Left lung (tissue), 10 donors: Measurements from ENCODE around the gene INPP5D. TPM values are rescaled to one million over a fixed set of nuclear protein-coding genes. Genes with fewer than 3 reads are reported as not detected.
"Not testable (repeated sequence)": the region's sequence is repeated elsewhere in the genome, so short reads cannot be mapped to it uniquely, and the experiment has no call there.

Experiments
- ATAC-seq: fragments of 200-7000 bp; cut with Tn5 transposase; one replicate; pipeline ENCODE4 v1.9.1; 2020; ENCODE audit warnings: moderate library complexity
- DNase-seq, 4 donors: peaks; one replicate each; pipeline ENCODE4 v3.0.0-alpha.2; 2013 to 2020
- H3K27ac ChIP-seq, 2 donors: fragments of 200-600 bp; sonication (generic) in 1 of 2; one replicate each; pipeline versions ENCODE4 v1.5.0 to v1.8.0; 2020 to 2021
- H3K27me3 ChIP-seq, 2 donors: fragments of 200-600 bp; sonication (generic) in 1 of 2; one replicate each; pipeline versions ENCODE4 v1.5.0 to v1.8.0; 2020 to 2021
- H3K36me3 ChIP-seq, 2 donors: fragments of 200-600 bp; sonication (generic) in 1 of 2; one replicate each; pipeline versions ENCODE4 v1.5.0 to v1.8.0; 2020 to 2021
- H3K4me1 ChIP-seq, 2 donors: fragments of 200-600 bp; one replicate each; pipeline ENCODE4 v1.8.0; 2021
- H3K4me3 ChIP-seq, 2 donors: fragments of 200-600 bp; sonication (generic) in 1 of 2; one replicate each; pipeline versions ENCODE4 v1.5.0 to v1.8.0; 2020 to 2021; ENCODE audit warnings: mild to moderate bottlenecking in 1 of 2
- H3K9me3 ChIP-seq, 2 donors: fragments of 200-600 bp; sonication (generic) in 1 of 2; one replicate each; pipeline versions ENCODE4 v1.5.0 to v1.8.0; 2020 to 2021
- intact Hi-C, 2 donors: fragments of 100-400 bp; cut with DNase I; formaldehyde crosslinking; loops; one replicate each; pipeline versions ENCODE4 v1.11.2 to v1.14.2; 2022
- polyA plus RNA-seq, 6 donors: library from polyadenylated mRNA; unstranded; fragments of 120-200 nt; gene quantifications; one replicate each; pipeline ENCODE4 v1.2.1, GENCODE V29; 2013; ENCODE audit not compliant: insufficient read length in 6 of 6
- total RNA-seq, 2 donors: library from RNA; stranded (reverse); fragmentation: NEBNext Ultra II Directional; extraction: Animal tissue kit (Norgen Biotek cat#: 25700); gene quantifications; one replicate each; pipeline ENCODE4 v1.2.1, GENCODE V29; 2021
- TF ChIP-seq, protein P1 (sequence below), 2 donors: fragments of 200-600 bp; sonication (generic) in 1 of 2; IDR thresholded peaks; one replicate each; pipeline versions ENCODE4 v1.5.0 to v1.8.0; 2021; ENCODE audit warnings: antibody characterized with exemption in 2 of 2
- donor health status: DM: no; HTN: yes; CAD: no.
- donor health status: DM: no; HTN: no; CAD: no.

Gene INPP5D
- total and polyA plus RNA-seq, 8 donors = 10.8 to 40.5 (median 15.0) TPM

GRCh38 chr2:233147829-233148167, 87.7 kb downstream of the INPP5D start:
- Histone ChIP-seq H3K4me3 (no peak overlapping the region), H3K27ac (no peak overlapping the region), H3K36me3 (peaks cover 0 to 89% of the 10 kb centered on the region in 2 donors), H3K4me1 (peaks cover 0 to 2% of the 10 kb centered on the region in 2 donors), H3K9me3 (no peaks in the 10 kb centered on the region), H3K27me3 (no peaks in the 10 kb centered on the region)
- intact Hi-C loops = no loop called here
- no peak for ATAC-seq
- TF ChIP-seq, protein P1, sequence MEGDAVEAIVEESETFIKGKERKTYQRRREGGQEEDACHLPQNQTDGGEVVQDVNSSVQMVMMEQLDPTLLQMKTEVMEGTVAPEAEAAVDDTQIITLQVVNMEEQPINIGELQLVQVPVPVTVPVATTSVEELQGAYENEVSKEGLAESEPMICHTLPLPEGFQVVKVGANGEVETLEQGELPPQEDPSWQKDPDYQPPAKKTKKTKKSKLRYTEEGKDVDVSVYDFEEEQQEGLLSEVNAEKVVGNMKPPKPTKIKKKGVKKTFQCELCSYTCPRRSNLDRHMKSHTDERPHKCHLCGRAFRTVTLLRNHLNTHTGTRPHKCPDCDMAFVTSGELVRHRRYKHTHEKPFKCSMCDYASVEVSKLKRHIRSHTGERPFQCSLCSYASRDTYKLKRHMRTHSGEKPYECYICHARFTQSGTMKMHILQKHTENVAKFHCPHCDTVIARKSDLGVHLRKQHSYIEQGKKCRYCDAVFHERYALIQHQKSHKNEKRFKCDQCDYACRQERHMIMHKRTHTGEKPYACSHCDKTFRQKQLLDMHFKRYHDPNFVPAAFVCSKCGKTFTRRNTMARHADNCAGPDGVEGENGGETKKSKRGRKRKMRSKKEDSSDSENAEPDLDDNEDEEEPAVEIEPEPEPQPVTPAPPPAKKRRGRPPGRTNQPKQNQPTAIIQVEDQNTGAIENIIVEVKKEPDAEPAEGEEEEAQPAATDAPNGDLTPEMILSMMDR (IDR thresholded peaks at IDR 0.05) = no peak
- DNase-seq = no peak

DNA sequence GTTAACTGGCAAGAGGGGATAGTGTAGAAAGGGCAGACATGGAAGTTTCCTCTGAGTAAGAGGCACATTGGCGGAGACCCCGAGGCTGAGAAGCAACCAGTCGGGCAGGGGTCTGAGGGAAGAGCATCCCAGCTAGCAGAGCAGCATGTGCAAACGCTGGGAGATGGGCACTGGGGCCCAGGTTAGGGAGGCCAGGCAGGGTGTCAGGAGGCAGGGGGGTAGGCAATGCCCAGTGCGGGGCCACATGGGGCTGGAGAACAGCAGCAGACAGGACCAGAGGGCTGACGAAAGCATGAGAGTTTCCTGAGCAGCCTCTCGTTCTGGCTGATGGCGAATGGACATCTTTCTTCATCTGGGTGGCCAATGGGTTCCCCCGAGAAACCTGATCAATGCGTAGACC, 88.2 kb downstream of the INPP5D start:
- TF ChIP-seq, protein P1 (IDR thresholded peaks at IDR 0.05) = no peak
- H3K36me3 ChIP-seq = peaks cover 0 to 85% of the 10 kb centered on the region in 2 donors
- ATAC-seq (no peak), DNase-seq (no peak)
- no peaks in the 10 kb centered on the region for H3K4me1 ChIP-seq
- no peaks in the 10 kb centered on the region for H3K27me3 ChIP-seq
- intact Hi-C loops = no loop called here
- no peak overlapping the region for H3K4me3 ChIP-seq
- H3K27ac ChIP-seq = no peak overlapping the region
- no peaks in the 10 kb centered on the region for H3K9me3 ChIP-seq

DNA sequence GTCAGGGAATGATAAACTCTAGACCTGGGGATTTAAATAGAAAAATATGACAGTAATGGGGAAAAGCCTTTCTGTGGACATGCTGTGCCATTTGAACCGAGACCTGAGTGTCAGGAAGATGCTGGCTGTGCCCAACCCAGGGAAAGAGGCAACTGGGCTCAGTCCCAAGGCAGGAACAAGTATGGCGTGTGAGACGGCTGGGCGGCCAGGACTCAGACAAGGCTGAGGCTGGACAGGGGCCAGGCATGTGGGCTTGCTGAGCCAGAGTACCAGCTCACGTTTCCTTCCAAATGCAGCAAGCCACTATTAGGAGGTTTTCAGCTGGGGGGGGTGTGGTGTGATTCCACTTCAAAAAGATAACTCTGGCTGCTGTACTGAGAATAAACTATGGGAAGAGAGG, 92.4 kb downstream of the INPP5D start:
- Histone ChIP-seq H3K36me3 (peaks cover 0 to 84% of the 10 kb centered on the region in 2 donors), H3K4me1 (no peaks in the 10 kb centered on the region), H3K4me3 (no peak overlapping the region), H3K27ac (no peak overlapping the region), H3K27me3 (no peaks in the 10 kb centered on the region), H3K9me3 (no peaks in the 10 kb centered on the region)
- DNase-seq (no peak), ATAC-seq (no peak)
- intact Hi-C loops = no loop called here
- TF ChIP-seq, protein P1 (IDR thresholded peaks at IDR 0.05) = no peak

GRCh38 chr2:233153146-233153798, 93.1 kb downstream of the INPP5D start:
- intact Hi-C loops = no loop called here
- TF ChIP-seq, protein P1 (IDR thresholded peaks at IDR 0.05) = no peak
- no peaks in the 10 kb centered on the region for H3K27me3 ChIP-seq
- H3K4me1 ChIP-seq = no peaks in the 10 kb centered on the region
- no peaks in the 10 kb centered on the region for H3K9me3 ChIP-seq
- ATAC-seq (no peak), DNase-seq (no peak)
- no peak overlapping the region for H3K27ac ChIP-seq
- H3K4me3 ChIP-seq = no peak overlapping the region
- peaks cover 0 to 84% of the 10 kb centered on the region in 2 donors for H3K36me3 ChIP-seq

- peaks cover 0 to 78% of the 10 kb centered on the region in 2 donors for H3K36me3 ChIP-seq
- no peak overlapping the region for H3K4me3 ChIP-seq
- H3K27ac ChIP-seq = no peak overlapping the region
- DNase-seq (no peak), ATAC-seq (no peak)
- no peaks in the 10 kb centered on the region for H3K9me3 ChIP-seq
- no peaks in the 10 kb centered on the region for H3K4me1 ChIP-seq
- H3K27me3 ChIP-seq = no peaks in the 10 kb centered on the region
- TF ChIP-seq, protein P1 (IDR thresholded peaks at IDR 0.05) = no peak
- intact Hi-C loops = no loop called here
Observed at GRCh38 chr2:233156001-233156400, 95.9 kb downstream of the INPP5D start.

DNA sequence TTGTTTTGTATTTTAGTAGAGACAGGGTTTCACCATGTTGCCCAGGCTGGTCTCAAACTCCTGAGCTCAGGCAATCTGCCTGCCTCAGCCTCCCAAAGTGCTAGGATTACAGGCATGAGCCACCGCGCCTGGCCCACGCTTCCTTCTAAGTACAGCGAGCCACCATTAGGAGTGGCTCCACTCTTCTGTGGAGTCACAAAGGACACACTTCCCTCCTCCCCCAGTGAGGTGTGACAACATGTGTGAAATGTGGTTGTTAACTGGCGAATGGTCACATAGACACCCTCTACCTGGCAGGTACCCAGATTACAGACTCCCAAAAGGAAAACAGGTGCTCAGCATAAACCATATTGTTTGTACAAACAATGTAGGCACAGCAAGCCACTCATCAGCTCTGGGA, 96.3 kb downstream of the INPP5D start:
- H3K4me3 ChIP-seq, H3K27ac ChIP-seq, intact Hi-C loops, H3K27me3 ChIP-seq, DNase-seq, H3K4me1 ChIP-seq, ATAC-seq, H3K9me3 ChIP-seq: not testable (repeated sequence)
- H3K36me3 ChIP-seq = peaks cover 0 to 77% of the 10 kb centered on the region in 2 donors
